GM19372 (cell line): ENCODE measurements around the gene BCAM.

Source experiments
- ATAC-seq: cut with Tn5 transposase; IDR thresholded peaks from one replicate; pipeline ENCODE4 v1.9.1; 2021; ENCODE audit warnings: mild to moderate bottlenecking, low read depth, moderate library complexity; ENCODE audit not compliant: unreplicated experiment

BCAM gene

DNA sequence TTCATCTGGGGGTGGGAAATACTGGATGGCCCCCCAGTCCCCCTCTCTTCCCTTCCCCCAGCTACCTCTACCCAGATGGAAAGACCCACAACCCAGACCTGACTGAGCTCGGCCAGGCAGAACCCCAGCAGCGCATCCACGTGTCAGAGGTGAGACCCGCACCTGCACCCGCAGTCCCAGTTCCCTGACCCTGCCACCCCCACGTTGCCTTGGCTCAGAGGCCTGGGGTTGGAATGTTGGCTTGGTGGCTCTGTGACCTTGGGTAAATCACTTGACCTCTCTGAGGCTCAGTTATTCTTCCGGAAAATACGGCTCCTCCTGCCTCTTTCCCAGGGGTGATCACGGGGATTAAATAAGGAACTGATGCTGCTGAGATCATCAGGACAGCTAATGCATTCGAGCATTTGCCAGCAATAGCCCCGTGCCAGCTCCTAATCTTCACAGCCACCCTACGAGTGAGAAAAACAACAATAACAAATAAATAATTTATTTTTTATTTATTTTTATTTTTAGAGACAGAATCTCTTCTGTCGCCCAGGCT lies 18.9 kb upstream of the BCAM start:
- no peak for ATAC-seq

DNA sequence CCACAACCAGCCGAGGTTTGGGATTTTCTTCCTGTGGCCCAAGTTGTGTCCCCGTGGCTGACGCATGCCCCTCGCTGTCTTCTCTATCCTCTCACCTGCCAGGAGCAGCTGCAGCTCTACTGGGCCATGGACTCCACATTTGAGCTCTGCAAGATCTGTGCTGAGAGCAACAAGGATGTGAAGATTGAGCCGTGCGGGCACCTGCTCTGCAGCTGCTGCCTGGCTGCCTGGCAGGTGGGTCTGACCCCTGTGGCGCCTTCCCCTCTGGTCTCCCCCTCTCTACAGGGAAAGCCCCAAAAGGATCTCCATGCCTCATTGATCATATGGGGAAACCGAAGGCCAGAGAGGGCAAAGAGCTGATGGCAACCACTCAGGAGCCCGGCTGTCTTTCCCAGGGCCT lies 16.6 kb upstream of the BCAM start:
- ATAC-seq, result no peak

DNA sequence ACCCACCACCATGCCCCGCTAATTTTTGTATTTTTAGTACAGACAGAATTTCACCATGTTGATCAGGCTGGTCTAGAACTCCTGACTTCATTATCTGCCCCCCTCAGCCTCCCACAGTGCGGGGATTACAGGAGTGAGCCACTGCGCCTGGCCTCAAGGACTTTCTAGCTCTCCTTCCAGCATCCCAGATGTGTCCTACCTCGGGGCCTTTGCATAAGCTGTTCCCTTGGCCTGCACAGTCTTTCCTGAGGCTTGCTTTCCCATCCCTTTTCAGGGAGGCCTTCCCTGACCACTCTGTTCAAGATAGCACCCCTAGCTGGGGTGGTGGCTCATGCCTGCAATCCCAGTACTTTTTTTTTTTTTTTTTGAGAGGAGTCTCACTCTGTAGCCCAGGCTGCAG lies 14.3 kb upstream of the BCAM start:
- no peak for ATAC-seq

DNA sequence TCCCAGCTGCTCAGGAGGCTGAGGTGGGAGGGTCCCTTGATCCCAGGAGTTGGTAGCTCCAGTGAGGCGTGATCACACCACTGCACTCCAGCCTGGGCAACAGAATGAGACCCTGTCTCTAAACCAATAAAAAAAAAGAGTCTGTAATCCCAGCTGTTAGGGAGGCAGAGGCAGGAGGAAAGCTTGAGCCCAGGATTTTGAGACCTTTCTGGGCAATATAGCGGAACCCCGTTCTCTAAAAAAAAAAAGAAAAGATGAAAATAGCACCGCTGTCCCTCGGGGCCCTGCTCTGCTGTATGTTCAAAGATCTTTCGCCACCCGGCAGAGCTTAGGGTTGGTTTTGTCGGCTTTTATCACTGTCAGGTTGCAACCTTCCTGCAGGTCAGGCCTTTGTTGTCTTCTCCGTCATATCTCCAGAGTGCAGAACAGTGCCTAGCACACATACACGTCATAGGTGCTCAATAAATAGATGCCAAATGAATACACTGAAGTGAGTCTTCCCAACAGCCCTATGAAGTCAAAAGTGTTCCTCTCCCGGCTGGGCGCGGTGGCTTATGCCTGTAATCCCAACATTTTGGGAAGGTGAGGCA lies 13.4 kb upstream of the BCAM start:
- ATAC-seq, result no peak

DNA sequence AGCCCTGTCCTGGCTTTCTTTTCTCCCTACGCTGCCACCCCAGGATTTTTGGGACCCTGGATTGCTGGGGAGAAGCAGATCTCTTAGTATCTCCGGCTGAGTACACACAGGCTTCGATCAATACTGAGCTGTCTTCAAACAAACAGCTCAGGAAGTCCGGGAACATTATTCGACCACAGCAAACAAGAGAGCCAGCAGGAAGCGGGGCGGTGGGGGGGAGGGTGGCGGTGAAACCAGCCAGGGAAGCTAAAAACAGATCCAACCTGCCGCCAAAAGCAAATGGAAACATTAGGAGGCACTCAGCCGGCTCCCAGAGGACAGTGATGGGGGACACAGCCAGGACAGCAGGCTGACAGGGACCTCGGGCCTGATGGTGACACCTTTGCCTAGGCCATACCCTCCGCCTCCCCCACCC lies 12.2 kb upstream of the BCAM start:
- no peak for ATAC-seq

DNA sequence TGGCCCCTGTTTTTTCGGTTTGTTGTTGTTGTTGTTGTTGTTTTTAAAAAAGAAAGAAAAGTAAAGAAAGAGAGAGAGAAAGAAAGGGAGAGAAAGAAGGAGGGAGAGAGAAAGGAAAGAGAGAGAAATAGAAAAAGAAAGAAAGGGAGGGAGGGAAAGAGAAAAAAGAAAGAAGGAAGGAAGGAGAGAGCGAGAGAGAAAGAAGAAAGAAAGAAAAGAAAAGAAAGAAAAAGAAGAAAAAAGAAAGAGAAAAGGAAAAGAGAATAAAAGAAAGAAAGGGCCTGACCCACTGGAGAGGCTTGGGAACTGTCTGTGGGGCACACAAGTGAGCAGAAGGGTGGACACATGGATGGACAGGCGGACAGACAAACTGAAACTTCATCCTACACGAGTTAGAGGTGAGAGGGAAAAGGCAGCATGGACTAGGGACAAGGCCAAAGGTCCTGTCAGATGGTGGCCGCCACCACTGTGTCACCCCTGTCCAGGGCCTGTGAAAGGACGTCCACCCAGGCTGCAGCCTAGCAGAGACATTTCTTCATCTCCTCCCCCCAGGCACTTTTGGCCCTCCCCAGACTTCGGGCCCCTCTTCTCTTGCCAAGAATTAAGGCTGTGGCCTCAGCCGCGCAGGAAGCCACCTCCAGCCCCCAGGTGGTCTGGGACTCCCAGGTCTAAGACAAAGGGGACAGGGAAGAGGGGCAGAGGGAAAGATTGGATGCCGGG lies 9.1 kb upstream of the BCAM start:
- no peak for ATAC-seq

- peak; percentile 79 for ATAC-seq
These were observed 8.4 kb upstream of the BCAM start for GRCh38 chr19:44800461-44800860.

DNA sequence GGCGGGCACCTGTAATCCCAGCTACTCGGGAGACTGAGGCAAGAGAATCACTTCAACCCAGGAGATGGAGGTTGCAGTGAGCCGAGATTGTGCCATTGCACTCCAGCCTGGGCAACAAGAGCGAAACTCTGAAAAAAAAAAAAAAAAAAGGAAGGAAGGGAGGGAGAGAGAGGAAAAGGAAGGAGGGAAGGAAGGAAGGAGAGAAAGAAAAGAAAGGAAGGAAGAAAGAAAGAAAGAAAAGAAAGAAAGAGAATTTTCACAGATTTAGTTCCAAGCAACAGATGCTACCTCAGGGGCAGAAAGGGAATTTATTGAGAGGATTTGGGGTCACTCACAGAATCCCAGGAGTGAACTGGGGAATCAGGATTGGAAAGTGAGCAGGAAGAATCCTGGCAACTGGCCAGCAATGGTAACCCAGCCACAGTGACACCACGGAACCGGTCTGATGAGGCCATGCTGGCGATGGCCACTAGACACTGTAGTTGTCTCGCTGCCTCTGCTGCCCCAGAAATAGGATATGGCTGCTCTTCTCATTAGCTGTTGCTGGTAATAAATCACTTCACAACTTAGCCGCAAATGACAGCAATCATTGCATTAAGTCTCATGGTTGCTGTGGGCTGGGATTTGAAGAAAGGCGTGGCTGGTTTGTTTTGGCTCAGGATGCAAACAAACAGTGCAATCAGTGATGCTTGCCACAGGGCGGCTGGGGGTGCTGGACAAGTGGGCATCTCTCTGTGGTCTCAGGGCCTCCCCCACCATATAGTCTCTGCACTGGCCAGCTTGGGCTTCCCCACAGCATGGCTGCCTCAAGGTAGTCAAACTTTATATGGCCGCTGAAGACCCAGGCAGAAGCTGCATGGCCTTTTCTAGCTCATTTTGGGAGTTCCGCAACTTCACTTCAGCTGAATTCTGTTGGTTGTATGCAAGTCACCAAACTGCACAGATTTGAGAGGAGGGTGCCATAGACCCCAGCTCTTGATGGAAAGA lies 5.2 kb upstream of the BCAM start:
- ATAC-seq, result no peak

DNA sequence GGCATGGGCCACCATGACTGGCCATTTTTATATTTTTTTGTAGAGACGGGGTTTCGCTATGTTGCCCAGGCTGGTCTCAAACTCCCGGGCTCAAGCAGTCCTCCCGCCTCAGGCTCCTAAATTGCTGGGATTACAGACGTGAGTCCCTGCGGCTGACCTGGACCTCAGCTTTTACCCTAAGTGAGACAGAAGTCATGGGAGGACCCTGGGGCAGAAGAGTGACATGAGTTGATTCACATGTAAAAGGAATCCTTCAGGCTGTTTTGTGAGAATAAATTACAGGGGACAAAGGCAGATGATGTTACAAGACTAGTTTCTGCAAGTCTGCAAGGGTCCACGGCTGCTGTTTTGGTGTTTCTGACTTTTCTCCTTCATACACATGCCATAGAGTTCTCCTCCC lies 2.6 kb upstream of the BCAM start:
- no peak for ATAC-seq

DNA sequence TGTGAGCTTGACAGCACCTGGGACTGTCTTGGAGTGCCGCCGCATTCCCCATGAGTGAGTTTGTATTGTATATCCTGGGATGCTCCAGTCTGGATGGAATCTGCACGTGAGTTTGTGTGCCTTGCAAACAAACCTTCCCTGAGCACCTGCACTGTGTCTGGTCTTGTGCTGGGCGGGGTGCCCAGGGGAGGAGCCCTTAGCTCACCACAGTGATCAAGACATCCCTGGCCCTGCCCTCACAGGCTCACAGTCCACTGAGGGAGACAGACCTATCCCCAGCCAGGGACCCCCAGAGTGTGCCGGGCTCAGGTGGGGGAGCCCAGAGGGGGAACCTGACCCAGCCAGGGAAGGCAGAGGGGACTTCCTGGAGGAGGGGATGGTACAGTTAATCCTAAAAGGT lies 1.7 kb upstream of the BCAM start:
- ATAC-seq, result no peak

GRCh38 chr19:44807652-44808462 lies 1.0 kb upstream of the BCAM start:
- ATAC-seq, result no peak

DNA sequence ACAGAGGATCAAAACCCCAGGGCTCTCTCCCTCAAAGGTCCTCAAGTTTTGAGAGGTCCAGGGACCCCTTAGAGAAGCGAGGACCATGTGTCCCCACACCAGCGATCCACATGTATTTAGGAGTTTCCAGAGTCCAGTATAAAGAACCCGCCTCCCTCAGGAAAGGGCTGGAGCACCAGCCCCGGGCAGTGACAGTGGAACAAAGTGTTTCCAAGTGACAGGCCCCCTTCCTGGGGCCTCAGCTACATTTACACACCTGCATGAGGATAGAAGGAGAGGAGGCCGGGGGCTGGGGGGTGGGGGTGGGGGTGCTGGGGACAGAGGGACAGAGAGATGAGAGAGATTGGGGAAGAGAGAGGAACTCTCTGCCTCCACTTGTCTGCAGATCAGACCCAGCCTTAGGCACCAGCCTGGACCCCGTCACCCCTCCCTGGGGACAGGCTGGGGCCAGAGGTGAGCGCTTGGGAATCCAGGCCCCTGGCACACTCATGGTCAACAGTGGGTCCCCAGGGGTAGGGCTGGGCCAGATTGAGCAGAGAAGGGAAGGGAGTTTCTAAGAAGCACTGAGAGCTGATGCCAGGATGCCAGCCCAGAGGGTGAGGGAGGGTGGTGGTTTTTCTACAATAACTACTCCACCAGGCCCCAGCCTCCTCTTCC lies 802 bp downstream of the BCAM start:
- no peak for ATAC-seq

GRCh38 chr19:44810234-44811121 lies 1.6 kb downstream of the BCAM start:
- ATAC-seq, result no peak

DNA sequence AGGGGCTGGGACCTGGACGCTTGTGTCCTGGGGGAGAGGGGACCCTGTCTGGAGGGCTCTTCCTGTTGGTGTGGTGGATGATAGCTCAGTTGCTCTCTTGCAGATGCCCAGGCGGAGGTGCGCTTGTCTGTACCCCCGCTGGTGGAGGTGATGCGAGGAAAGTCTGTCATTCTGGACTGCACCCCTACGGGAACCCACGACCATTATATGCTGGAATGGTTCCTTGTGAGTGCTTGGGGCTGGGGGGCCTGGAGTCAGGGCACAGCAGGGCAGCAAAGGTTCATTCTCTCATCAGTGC lies 2.2 kb downstream of the BCAM start:
- ATAC-seq, result no peak

DNA sequence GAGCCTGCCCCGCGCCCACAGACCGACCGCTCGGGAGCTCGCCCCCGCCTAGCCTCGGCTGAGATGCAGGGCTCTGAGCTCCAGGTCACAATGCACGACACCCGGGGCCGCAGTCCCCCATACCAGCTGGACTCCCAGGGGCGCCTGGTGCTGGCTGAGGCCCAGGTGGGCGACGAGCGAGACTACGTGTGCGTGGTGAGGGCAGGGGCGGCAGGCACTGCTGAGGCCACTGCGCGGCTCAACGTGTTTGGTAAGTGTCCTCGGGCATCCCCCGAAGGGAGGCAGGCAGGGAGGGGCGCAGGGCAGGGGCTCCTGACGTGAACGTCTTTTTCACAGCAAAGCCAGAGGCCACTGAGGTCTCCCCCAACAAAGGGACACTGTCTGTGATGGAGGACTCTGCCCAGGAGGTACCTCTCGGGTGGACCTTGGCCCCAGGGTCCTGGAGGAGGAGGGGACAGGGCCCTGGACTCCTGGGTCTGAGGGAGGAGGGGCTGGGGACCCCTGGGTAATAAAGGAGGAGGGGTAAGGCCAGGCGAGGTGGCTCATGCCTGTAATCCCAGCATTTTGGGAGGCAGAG lies 3.3 kb downstream of the BCAM start:
- no peak for ATAC-seq

GRCh38 chr19:44813070-44813840 lies 4.4 kb downstream of the BCAM start:
- ATAC-seq, result no peak

GRCh38 chr19:44813841-44814470 lies 5.1 kb downstream of the BCAM start:
- no peak for ATAC-seq
